GM12864 (cell line): Measurements from ENCODE around the gene IL10RB.
"Not testable (repeated sequence)": the region's sequence is repeated elsewhere in the genome, so short reads cannot be mapped to it uniquely, and the experiment has no call there.

Source experiments
- DNase-seq: peaks from one replicate; pipeline ENCODE4 v3.0.0-alpha.2; 2011; ENCODE audit warnings: low read depth
- H3K4me3 ChIP-seq: 2 replicates; pipeline ENCODE4 v1.5.1; 2011; ENCODE audit warnings: mild to moderate bottlenecking, low read depth, low read length, control low read depth
- CTCF ChIP-seq: IDR thresholded peaks from 2 replicates; pipeline ENCODE4 v1.5.1; 2011; ENCODE audit warnings: low read depth, mild to moderate bottlenecking, moderate library complexity, low read length, control low read depth, inconsistent platforms; ENCODE audit errors: missing control alignments

The IL10RB gene

GRCh38 chr21:33266050-33266788 lies at the start of gene IL10RB:
Gene IL10RB (plus strand): TSS chr21:33266367. CDS start chr21:33266466, 99 bp downstream.
- H3K4me3 ChIP-seq = peak within 1 kb of the TSS; percentile 89
- no peak for DNase-seq

DNA sequence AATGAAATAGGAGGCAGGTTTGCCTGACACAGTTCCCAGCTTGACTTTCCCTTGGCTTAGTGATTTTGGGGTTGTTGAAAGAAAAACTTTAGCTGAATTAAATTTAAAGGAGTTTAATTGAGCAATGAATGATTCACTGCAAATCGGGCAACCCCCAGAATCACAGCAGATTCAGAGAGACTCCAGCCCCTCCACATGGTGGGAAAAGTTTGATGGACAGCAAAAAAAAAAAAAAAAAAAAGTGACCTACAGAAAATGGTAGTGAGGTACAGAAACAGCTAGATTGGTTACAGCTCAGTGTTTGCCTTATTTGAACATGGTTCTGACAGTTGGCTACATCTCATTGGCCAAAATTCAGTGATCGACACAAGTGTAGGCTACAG lies 49.0 kb upstream of the IL10RB start:
- no peak overlapping the region for H3K4me3 ChIP-seq
- DNase-seq = no peak
- TF ChIP-seq CTCF = no peak

More at GRCh38 chr21:33266050-33266788, at the start of gene IL10RB:
- no peak for TF ChIP-seq CTCF

DNA sequence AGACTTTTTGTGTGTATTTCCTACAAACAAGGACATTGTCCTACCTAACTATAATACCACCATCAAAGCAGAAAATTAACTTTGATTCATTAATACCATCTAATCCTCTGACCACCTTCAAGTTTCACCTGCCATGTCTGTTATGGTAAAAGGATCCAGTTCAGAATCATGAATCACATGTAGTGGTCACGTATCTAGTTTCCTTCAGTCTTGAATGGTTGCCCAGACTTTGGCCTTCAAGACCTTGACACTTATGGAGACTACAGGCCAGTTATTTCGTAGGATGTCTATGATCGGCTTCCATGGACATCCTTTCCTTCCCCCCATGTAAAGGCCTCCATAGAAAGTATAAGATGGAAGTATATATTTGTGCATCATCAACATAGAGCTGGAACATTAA lies 46.9 kb upstream of the IL10RB start:
- H3K4me3 ChIP-seq = no peak overlapping the region
- TF ChIP-seq CTCF = no peak
- DNase-seq = no peak

- DNase-seq = no peak
- no peak overlapping the region for H3K4me3 ChIP-seq
- TF ChIP-seq CTCF = no peak
Observed at GRCh38 chr21:33219954-33220353, 46.2 kb upstream of the IL10RB start.

GRCh38 chr21:33225376-33225775 lies 40.8 kb upstream of the IL10RB start:
- DNase-seq, H3K4me3 ChIP-seq: not testable (repeated sequence)

DNA sequence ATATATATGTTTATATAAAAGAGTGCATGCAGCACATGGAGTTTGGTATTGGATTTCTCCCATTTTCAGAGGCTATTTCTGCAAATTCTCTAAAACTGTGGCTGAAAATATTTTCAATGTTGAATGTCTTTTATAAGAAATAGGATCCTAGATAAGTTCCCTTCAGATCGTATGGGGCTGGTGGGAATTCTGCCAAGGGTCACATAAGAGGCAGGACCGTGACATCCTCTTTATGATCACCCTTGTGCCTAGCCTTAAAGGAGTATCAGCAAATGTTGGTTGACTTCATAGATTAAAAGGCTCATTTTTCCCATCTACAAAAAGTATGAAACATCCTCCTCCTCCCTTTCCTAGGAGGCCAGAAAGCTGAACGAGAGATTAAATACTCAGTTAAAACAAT lies 37.7 kb upstream of the IL10RB start:
- DNase-seq = no peak
- no peak overlapping the region for H3K4me3 ChIP-seq
- TF ChIP-seq CTCF = no peak

DNA sequence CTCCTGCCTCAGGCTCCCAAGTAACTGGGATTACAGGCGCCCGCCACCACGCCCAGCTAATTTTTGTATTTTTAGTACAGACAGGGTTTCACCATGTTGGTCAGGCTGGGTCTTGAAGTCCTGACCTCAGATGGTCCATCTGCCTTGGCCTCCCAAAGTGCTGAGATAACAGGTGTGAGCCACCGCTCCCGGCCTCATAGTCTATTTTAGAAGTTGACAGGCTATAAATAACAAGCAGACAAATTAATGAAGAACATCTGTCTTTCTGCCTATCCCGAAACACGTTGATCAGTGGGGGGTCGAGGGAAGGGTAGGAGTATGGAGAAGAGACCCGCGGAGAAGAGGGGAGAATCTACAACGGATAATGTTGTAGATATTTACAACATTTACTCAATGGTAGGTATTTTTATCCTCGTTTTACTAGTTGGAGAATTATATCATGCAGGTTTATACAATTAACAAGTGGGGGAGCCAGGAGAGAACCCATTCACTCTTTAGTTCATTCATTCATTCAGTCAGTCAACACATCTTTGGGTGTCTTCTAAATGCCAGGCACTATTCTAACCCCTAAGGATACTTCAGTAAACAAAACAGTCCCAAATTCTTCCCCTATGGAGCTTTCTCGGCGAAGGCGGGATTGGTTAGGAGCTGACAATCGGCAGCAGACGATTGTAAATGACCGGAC lies 36.9 kb upstream of the IL10RB start:
- DNase-seq = no peak
- peak overlapping the region; percentile 49 for H3K4me3 ChIP-seq
- no peak for TF ChIP-seq CTCF
